HCT116 (cell line): ENCODE measurements around the gene FAM53B. TPM values are rescaled to one million over a fixed set of nuclear protein-coding genes. Genes with fewer than 3 reads are reported as not detected.

Experiments
- ATAC-seq: fragments of 200-7000 bp; cut with Tn5 transposase; 2 replicates; pipeline ENCODE4 v1.9.1; 2020; ENCODE audit warnings: mild to moderate bottlenecking, moderate library complexity
- BruUV-seq: library from RNA; stranded (reverse); fragments of 400-500 nt; replicated peaks from 2 replicates; lab custom pipeline; 2021; lab: Mats Ljungman, UMichigan
- CTCF ChIA-PET: fragments of 300-600 bp; sonication (Branson Sonifier 250); formaldehyde crosslinking; loops from one replicate; lab custom pipeline; 2021; ENCODE audit warnings: antibody characterized with exemption; lab: Charles Lee
- POLR2A ChIA-PET: fragments of 300-600, 350-600 bp; sonication (Branson Sonifier 250); formaldehyde crosslinking; loops from one replicate; lab custom pipeline; 2021; ENCODE audit warnings: antibody characterized with exemption; lab: Charles Lee
- RAD21 ChIA-PET, 2 experiments: fragments of 300-600 bp; sonication (Branson Sonifier 250); formaldehyde crosslinking; loops; one replicate each; lab custom pipeline; 2023; ENCODE audit warnings: low total read pairs in 2 of 2; ENCODE audit not compliant: uncharacterized antibody in 2 of 2, unreplicated experiment in 2 of 2, low non-redundant PET in 1 of 2; lab: Charles Lee
- DNase-seq: peaks from one replicate; pipeline ENCODE4 v3.0.0-alpha.2; 2010; ENCODE audit warnings: low read depth, low spot score
- H2AFZ ChIP-seq: fragments of 200-600 bp; shearing (Covaris generic), sonication (generic); 2 replicates; pipeline ENCODE4 v1.6.1; 2017; ENCODE audit warnings: low read depth, mixed run types, mixed read lengths, antibody characterized with exemption, low read length; ENCODE audit not compliant: poor library complexity, severe bottlenecking
- H3K27ac ChIP-seq: 2 replicates; pipeline ENCODE4 v1.5.1; 2012; ENCODE audit warnings: low read depth, low read length
- H3K27me3 ChIP-seq: fragments of 200-600 bp; sonication (generic); 2 replicates; pipeline ENCODE4 v1.6.1; 2016; ENCODE audit warnings: mixed run types, low read length, mixed read lengths; ENCODE audit not compliant: insufficient read depth
- H3K36me3 ChIP-seq, 2 experiments: fragments of 200-500 bp in 1 of 2; fragments of 200-600 bp in 1 of 2; sonication (Bioruptor generic) in 1 of 2; sonication (generic) in 1 of 2; 2 replicates each; pipeline versions ENCODE4 v1.5.1 to v1.6.1; 2014 to 2016; ENCODE audit warnings: low read length in 2 of 2, inconsistent platforms in 1 of 2, mixed read lengths in 1 of 2, mixed run types in 1 of 2; ENCODE audit not compliant: insufficient read depth in 2 of 2, control insufficient read depth in 1 of 2
- H3K4me1 ChIP-seq, 2 experiments: fragments of 200-600 bp in 1 of 2; sonication (generic) in 1 of 2; 2 replicates each; pipeline versions ENCODE4 v1.5.1 to v1.6.1; 2012 to 2017; ENCODE audit warnings: low read length in 2 of 2, inconsistent platforms in 1 of 2, mild to moderate bottlenecking in 1 of 2, mixed read lengths in 1 of 2, mixed run types in 1 of 2, moderate library complexity in 1 of 2; ENCODE audit not compliant: insufficient read depth in 2 of 2, control insufficient read depth in 1 of 2
- H3K4me2 ChIP-seq: fragments of 200-600 bp; sonication (generic); 2 replicates; pipeline ENCODE4 v1.6.1; 2017; ENCODE audit warnings: mixed run types, low read length, mixed read lengths
- H3K4me3 ChIP-seq, 2 experiments: fragments of 200-600 bp in 1 of 2; sonication (generic) in 1 of 2; replicated peaks in 1 of 2; 2 replicates each; pipeline ENCODE4 v1.5.1; 2011 to 2016; ENCODE audit warnings: low read length in 2 of 2, control low read depth in 1 of 2, low read depth in 1 of 2, mild to moderate bottlenecking in 1 of 2, mixed read lengths in 1 of 2, mixed run types in 1 of 2
- H3K79me2 ChIP-seq: fragments of 200-600 bp; sonication (generic); 2 replicates; pipeline ENCODE4 v1.6.1; 2017; ENCODE audit warnings: mild to moderate bottlenecking, mixed run types, low read length, moderate library complexity, mixed read lengths; ENCODE audit not compliant: insufficient read depth
- H3K9ac ChIP-seq: fragments of 200-600 bp; sonication (generic); 2 replicates; pipeline ENCODE4 v1.6.1; 2016; ENCODE audit warnings: low read length, mixed read lengths
- H3K9me2 ChIP-seq: fragments of 200-600 bp; sonication (generic), shearing (Covaris generic); 2 replicates; pipeline ENCODE4 v1.6.1; 2017; ENCODE audit warnings: mixed run types, mild to moderate bottlenecking, moderate library complexity; ENCODE audit not compliant: insufficient read depth
- H3K9me3 ChIP-seq, 2 experiments: fragments of 200-500 bp in 1 of 2; fragments of 200-600 bp in 1 of 2; sonication (Bioruptor generic) in 1 of 2; sonication (generic) in 1 of 2; 2 replicates each; pipeline ENCODE4 v1.6.1; 2014 to 2017; ENCODE audit warnings: low read length in 2 of 2, mixed read lengths in 2 of 2, inconsistent platforms in 1 of 2, low read depth in 1 of 2, mild to moderate bottlenecking in 1 of 2, mixed run types in 1 of 2, moderate library complexity in 1 of 2; ENCODE audit not compliant: control insufficient read depth in 1 of 2, insufficient read depth in 1 of 2
- H4K20me1 ChIP-seq: fragments of 200-600 bp; sonication (generic), shearing (Covaris generic); 2 replicates; pipeline ENCODE4 v1.6.1; 2017; ENCODE audit warnings: mixed run types, mild to moderate bottlenecking, moderate library complexity; ENCODE audit not compliant: insufficient read depth
- ATF3 ChIP-seq: IDR thresholded peaks from 2 replicates; pipeline ENCODE4 v1.6.1; 2012
- CTCF ChIP-seq, 3 experiments: fragments of 200-600 bp in 1 of 3; sonication (generic) in 1 of 3; IDR thresholded peaks in 2 of 3; conservative IDR thresholded peaks in 1 of 3; 2 replicates each; pipeline ENCODE4 v1.5.1; 2012 to 2017; ENCODE audit warnings: low read depth in 2 of 3, low read length in 2 of 3, antibody characterized with exemption in 1 of 3, borderline replicate concordance in 1 of 3, control low read depth in 1 of 3, mild to moderate bottlenecking in 1 of 3, mixed read lengths in 1 of 3, mixed run types in 1 of 3, moderate library complexity in 1 of 3; ENCODE audit not compliant: insufficient read depth in 1 of 3
- EZH2 ChIP-seq: fragments of 200-600 bp; sonication (generic); IDR thresholded peaks from 2 replicates; pipeline ENCODE4 v1.6.1; 2017; ENCODE audit warnings: antibody characterized with exemption, mixed run types
- JUND ChIP-seq: IDR thresholded peaks from 2 replicates; pipeline ENCODE4 v1.6.1; 2012
- MAX ChIP-seq: IDR thresholded peaks from 2 replicates; pipeline ENCODE4 v1.6.1; 2012
- POLR2AphosphoS5 ChIP-seq: IDR thresholded peaks from 2 replicates; pipeline ENCODE4 v1.6.1; 2011; ENCODE audit warnings: mild to moderate bottlenecking, low read depth, low read length, moderate library complexity
- RAD21 ChIP-seq: IDR thresholded peaks from 2 replicates; pipeline ENCODE4 v1.6.1; 2012; ENCODE audit warnings: low read depth, mild to moderate bottlenecking
- REST ChIP-seq: IDR thresholded peaks from 2 replicates; pipeline ENCODE4 v1.6.1; 2012; ENCODE audit warnings: low read depth
- SIN3A ChIP-seq: IDR thresholded peaks from 2 replicates; pipeline ENCODE4 v1.6.1; 2012; ENCODE audit warnings: low read depth
- SP1 ChIP-seq: IDR thresholded peaks from 2 replicates; pipeline ENCODE4 v1.6.1; 2012; ENCODE audit warnings: low read depth
- SRF ChIP-seq: IDR thresholded peaks from 2 replicates; pipeline ENCODE4 v1.6.1; 2012; ENCODE audit warnings: low read depth
- TCF7L2 ChIP-seq: IDR thresholded peaks from 2 replicates; pipeline ENCODE4 v1.7.0; 2011; ENCODE audit warnings: borderline replicate concordance, inconsistent platforms; ENCODE audit not compliant: insufficient read depth, insufficient read length; ENCODE audit errors: extremely low read depth
- YY1 ChIP-seq: IDR thresholded peaks from 2 replicates; pipeline ENCODE4 v1.6.1; 2011; ENCODE audit warnings: low read length, low read depth, moderate library complexity, mild to moderate bottlenecking; ENCODE audit not compliant: insufficient replicate concordance; ENCODE audit errors: extremely low read depth
- ZNF274 ChIP-seq: fragments of 200-500 bp; sonication (Bioruptor generic); IDR thresholded peaks from 2 replicates; pipeline ENCODE4 v1.6.1; 2014; ENCODE audit warnings: mild to moderate bottlenecking, low read depth, low read length, inconsistent platforms
- intact Hi-C: fragments of 100-400 bp; cut with micrococcal nuclease; formaldehyde crosslinking; loops from 2 replicates; pipeline ENCODE4 v1.10.0; 2022
- total RNA-seq: library from RNA; stranded (reverse); gene quantifications from one replicate; pipeline ENCODE4 v1.2.1, GENCODE V29; 2021; ENCODE audit not compliant: unreplicated experiment

The FAM53B gene
- total RNA-seq, 1 experiment from 2014 or later: 19.6 TPM

DNA sequence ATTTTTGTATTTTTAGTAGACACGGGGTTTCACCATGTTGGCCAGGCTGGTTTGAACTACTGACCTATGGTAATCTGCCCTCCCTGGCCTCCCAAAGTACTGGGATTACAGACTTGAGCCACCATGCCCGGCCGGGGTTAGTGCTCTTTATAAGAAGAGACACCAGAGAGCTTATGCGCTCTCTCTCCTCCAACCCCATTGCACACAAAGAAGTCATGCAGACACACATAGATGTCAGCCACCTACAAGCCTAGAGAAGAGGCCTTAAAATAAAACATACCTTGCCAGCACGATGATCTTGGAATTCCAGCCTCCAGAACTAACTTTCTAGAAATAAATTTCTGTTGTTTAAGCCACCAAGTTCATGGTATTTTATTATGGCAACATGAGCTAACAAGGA, 10.0 kb upstream of the FAM53B start:
- Histone ChIP-seq H3K9ac (no peak overlapping the region), H3K4me2 (no peak overlapping the region), H4K20me1 (no peaks in the 10 kb centered on the region), H3K4me3 (no peak overlapping the region), H3K4me1 (no peaks in the 10 kb centered on the region), H3K27me3 (no peaks in the 10 kb centered on the region), H3K27ac (no peak overlapping the region), H3K9me3 (no peaks in the 10 kb centered on the region), H3K79me2 (no peaks in the 10 kb centered on the region), H3K9me2 (no peaks in the 10 kb centered on the region), H3K36me3 (peaks cover 11 to 32% of the 10 kb centered on the region in 2 experiments), H2AFZ (no peak overlapping the region)
- ChIA-PET RAD21 (interaction anchor here in 1 of 2 experiments (0.6 kb wide), 1 partner anchor 11 kb away, joined by 6 read pairs; no protein-coding TSS in a partner anchor), POLR2A (no interaction called here), CTCF (interaction anchor here (3.6 to 4.7 kb wide), 2 partner anchors 8 to 13 kb away, joined by 19 to 27 read pairs; partner anchors contain the start of gene FAM53B)
- TF ChIP-seq ATF3: no peak
- ATAC-seq (no peak), DNase-seq (no peak)
- intact Hi-C loops: no loop called here
- BruUV-seq: no TSS peak

DNA sequence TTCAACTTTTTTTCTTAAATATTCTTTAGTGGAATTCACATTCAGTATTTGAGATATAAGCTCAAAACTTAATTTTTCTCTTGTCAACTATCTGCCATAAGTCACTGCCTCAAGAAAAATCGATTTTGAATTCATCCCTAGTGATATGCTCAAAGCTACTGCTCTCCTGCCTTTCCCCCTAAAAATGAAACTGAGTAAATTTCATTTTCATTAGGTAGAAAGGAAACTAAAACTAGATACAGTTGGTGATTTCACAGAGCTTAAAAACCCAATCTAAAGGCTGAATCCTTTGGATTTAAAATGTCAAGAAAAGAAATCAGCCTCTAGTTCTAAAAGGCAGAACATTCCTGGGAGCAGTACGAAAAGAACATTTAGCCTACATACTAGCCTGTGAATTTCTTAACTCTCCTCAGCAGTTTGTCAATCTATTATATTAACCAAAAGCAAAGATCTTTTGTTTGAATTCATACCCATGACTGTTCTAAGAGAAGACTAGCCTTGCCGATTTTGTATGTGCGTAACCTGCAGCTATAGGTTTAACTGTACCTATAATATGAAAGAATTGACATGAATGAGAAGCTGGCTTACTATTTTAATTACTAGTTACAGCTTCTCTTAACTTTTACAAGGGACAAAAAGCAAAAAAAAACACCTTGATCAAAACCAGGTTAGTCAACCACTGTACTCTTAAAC, 4.9 kb upstream of the FAM53B start:
- H4K20me1 ChIP-seq: no peaks in the 10 kb centered on the region
- intact Hi-C loops: no loop called here
- H3K9me2 ChIP-seq: no peaks in the 10 kb centered on the region
- peaks cover 4 to 17% of the 10 kb centered on the region in 2 experiments for H3K36me3 ChIP-seq
- no peaks in the 10 kb centered on the region for H3K79me2 ChIP-seq
- ChIA-PET POLR2A (no interaction called here), RAD21 (no interaction called here), CTCF (no interaction called here)
- no peaks in the 10 kb centered on the region for H3K9me3 ChIP-seq
- no TSS peak for BruUV-seq
- no peak overlapping the region for H3K27ac ChIP-seq
- no peaks in the 10 kb centered on the region for H3K27me3 ChIP-seq
- no peak overlapping the region for H2AFZ ChIP-seq
- no peak for DNase-seq
- peaks cover 10 to 16% of the 10 kb centered on the region in 2 experiments for H3K4me1 ChIP-seq
- no peak overlapping the region for H3K4me3 ChIP-seq
- no peak overlapping the region for H3K4me2 ChIP-seq
- H3K9ac ChIP-seq: no peak overlapping the region
- no peak for ATAC-seq
- TF ChIP-seq YY1 (no peak), CTCF (IDR thresholded peaks at IDR 0.05 in 2 of 3, conservative IDR thresholded peaks at IDR 0.05 in 1 of 3; ENCODE audit: borderline replicate concordance in 1 of 3, insufficient read depth in 1 of 3, low read depth in 2 of 3, low read length in 2 of 3) (no peak), ZNF274 (no peak), SRF (no peak), EZH2 (no peak), TCF7L2 (no peak), RAD21 (no peak), POLR2AphosphoS5 (no peak), MAX (no peak), JUND (no peak), REST (no peak), SIN3A (no peak), SP1 (no peak)
